A172 (cell line): ENCODE results near the gene FLNB. TPM values are rescaled to one million over a fixed set of nuclear protein-coding genes. Genes with fewer than 3 reads are reported as not detected.
"Not testable (repeated sequence)": the region's sequence is repeated elsewhere in the genome, so short reads cannot be mapped to it uniquely, and the experiment has no call there.

Experiments
- DNase-seq: peaks from one replicate; pipeline ENCODE4 v3.0.0-alpha.2; 2015; ENCODE audit warnings: low spot score
- total RNA-seq: library from RNA; depleted of rRNA; stranded (reverse); fragments of >200 nt; shearing (Covaris generic); gene quantifications from 2 replicates; pipeline ENCODE4 v1.2.3, GENCODE V29; 2014

Gene FLNB
- total RNA-seq, 1 experiment from 2014 or later = 225 TPM

GRCh38 chr3:58180099-58180880, 172.1 kb downstream of the FLNB start:
- no peak for DNase-seq

GRCh38 chr3:58180940-58181587, 172.8 kb downstream of the FLNB start:
- DNase-seq = no peak

- DNase-seq = no peak
Measured at GRCh38 chr3:58183221-58183620, 175.0 kb downstream of the FLNB start.

GRCh38 chr3:58183891-58184290, 175.7 kb downstream of the FLNB start:
- DNase-seq = no peak

GRCh38 chr3:58184309-58184981, 176.2 kb downstream of the FLNB start:
- DNase-seq = no peak

GRCh38 chr3:58184982-58185360, 176.7 kb downstream of the FLNB start:
- DNase-seq = no peak

- no peak for DNase-seq
Measured at GRCh38 chr3:58188173-58188564, 179.9 kb downstream of the FLNB start.

- DNase-seq = no peak
Measured at GRCh38 chr3:58188921-58189451, 180.8 kb downstream of the FLNB start.

GRCh38 chr3:58189691-58190090, 181.5 kb downstream of the FLNB start:
- no peak for DNase-seq

GRCh38 chr3:58190291-58190690, 182.1 kb downstream of the FLNB start:
- no peak for DNase-seq

GRCh38 chr3:58190882-58191281, 182.7 kb downstream of the FLNB start:
- no peak for DNase-seq

- no peak for DNase-seq
Measured at GRCh38 chr3:58191361-58191991, 183.3 kb downstream of the FLNB start.

GRCh38 chr3:58192069-58192468, 183.8 kb downstream of the FLNB start:
- DNase-seq = no peak

- no peak for DNase-seq
Measured at GRCh38 chr3:58193682-58194407, 185.6 kb downstream of the FLNB start.

- no peak for DNase-seq
Measured at GRCh38 chr3:58197588-58197987, 189.4 kb downstream of the FLNB start.

GRCh38 chr3:58198362-58198761, 190.1 kb downstream of the FLNB start:
- DNase-seq = no peak

- no peak for DNase-seq
Measured at GRCh38 chr3:58198804-58199203, 190.6 kb downstream of the FLNB start.

GRCh38 chr3:58200121-58200709, 192.0 kb downstream of the FLNB start:
- no peak for DNase-seq

GRCh38 chr3:58200846-58201355, 192.7 kb downstream of the FLNB start:
- DNase-seq = no peak

GRCh38 chr3:58201451-58201850, 193.2 kb downstream of the FLNB start:
- not testable (repeated sequence) for DNase-seq

- DNase-seq = no peak
Measured at GRCh38 chr3:58202917-58203360, 194.7 kb downstream of the FLNB start.
